Vagina (tissue), 2 donors: ENCODE data around the gene SH3RF2. TPM values are rescaled to one million over a fixed set of nuclear protein-coding genes. Genes with fewer than 3 reads are reported as not detected.

ENCODE experiments used
- DNase-seq, 2 donors: peaks; one replicate each; pipeline ENCODE4 v3.0.0-alpha.2; 2017; ENCODE audit errors: extremely low spot score in 2 of 2
- H3K27ac ChIP-seq: fragments of 200-600 bp; sonication (generic); one replicate; pipeline ENCODE4 v1.5.1; 2019
- H3K27me3 ChIP-seq: fragments of 200-600 bp; sonication (generic); one replicate; pipeline ENCODE4 v1.5.1; 2019
- H3K36me3 ChIP-seq, 2 donors: fragments of 200-600 bp; sonication (generic); one replicate each; pipeline ENCODE4 v1.5.1; 2017 to 2019
- H3K4me1 ChIP-seq: fragments of 200-600 bp; sonication (generic); one replicate; pipeline ENCODE4 v1.5.1; 2019
- H3K4me3 ChIP-seq, 2 donors: fragments of 200-600 bp; sonication (generic); 1 replicate in 1 of 2; 2 replicates in 1 of 2; pipeline ENCODE4 v1.5.1; 2016 to 2019
- H3K9me3 ChIP-seq: fragments of 200-600 bp; sonication (generic); one replicate; pipeline ENCODE4 v1.5.1; 2019
- CTCF ChIP-seq, 3 experiments: fragments of 450-650 bp in 2 of 3; fragments of 200-600 bp in 1 of 3; sonication (generic) in 1 of 3; IDR thresholded peaks; one replicate each; pipeline ENCODE4 v1.5.1; 2017 to 2019; ENCODE audit warnings: antibody characterized with exemption in 3 of 3, mild to moderate bottlenecking in 2 of 3, moderate library complexity in 2 of 3
- POLR2A ChIP-seq, 2 donors: fragments of 450-650 bp; IDR thresholded peaks; one replicate each; pipeline ENCODE4 v1.6.1; 2017; ENCODE audit warnings: antibody characterized with exemption in 2 of 2, mild to moderate bottlenecking in 2 of 2, moderate library complexity in 2 of 2
- POLR2AphosphoS5 ChIP-seq, 2 donors: sonication (generic); formaldehyde crosslinking; IDR thresholded peaks; one replicate each; pipeline ENCODE4 v1.9.0; 2017; ENCODE audit warnings: antibody characterized with exemption in 2 of 2, mild to moderate bottlenecking in 2 of 2, low read depth in 1 of 2; ENCODE audit not compliant: insufficient read depth in 1 of 2
- intact Hi-C: fragments of 100-400 bp; cut with DNase I; formaldehyde crosslinking; loops from one replicate; pipeline ENCODE4 v1.15.1; 2023
- total RNA-seq: library from RNA; depleted of rRNA; stranded (reverse); fragments of >200 nt; gene quantifications from one replicate; pipeline ENCODE4 v1.2.3, GENCODE V29; 2016

SH3RF2 gene
- total RNA-seq, 1 donor from 2014 or later = 48.4 TPM

GRCh38 chr5:145996135-145996534, 59.8 kb downstream of the SH3RF2 start:
- H3K4me3 ChIP-seq = no peak overlapping the region
- H3K36me3 ChIP-seq = no peaks in the 10 kb centered on the region
- no peaks in the 10 kb centered on the region for H3K27me3 ChIP-seq
- H3K27ac ChIP-seq = no peak overlapping the region
- TF ChIP-seq CTCF (IDR thresholded peaks at IDR 0.05) (no peak), POLR2AphosphoS5 (IDR thresholded peaks at IDR 0.05; ENCODE audit: insufficient read depth in 1 of 2, low read depth in 1 of 2) (no peak), POLR2A (IDR thresholded peaks at IDR 0.05) (no peak)
- intact Hi-C loops = no loop called here
- no peaks in the 10 kb centered on the region for H3K9me3 ChIP-seq
- no peaks in the 10 kb centered on the region for H3K4me1 ChIP-seq
- no peak for DNase-seq

- Histone ChIP-seq H3K4me3 (no peak overlapping the region), H3K27ac (no peak overlapping the region), H3K27me3 (no peaks in the 10 kb centered on the region), H3K4me1 (no peaks in the 10 kb centered on the region), H3K9me3 (no peaks in the 10 kb centered on the region), H3K36me3 (no peaks in the 10 kb centered on the region)
- no peak for DNase-seq
- intact Hi-C loops = no loop called here
- no peak for TF ChIP-seq POLR2A (IDR thresholded peaks at IDR 0.05)
- no peak for TF ChIP-seq POLR2AphosphoS5 (IDR thresholded peaks at IDR 0.05; ENCODE audit: insufficient read depth in 1 of 2, low read depth in 1 of 2)
- no peak for TF ChIP-seq CTCF (IDR thresholded peaks at IDR 0.05)
These were observed 62.8 kb downstream of the SH3RF2 start for GRCh38 chr5:145999208-145999607.

GRCh38 chr5:146000072-146000471, 63.7 kb downstream of the SH3RF2 start:
- Histone ChIP-seq H3K4me1 (no peaks in the 10 kb centered on the region), H3K9me3 (no peaks in the 10 kb centered on the region), H3K27ac (no peak overlapping the region), H3K36me3 (no peaks in the 10 kb centered on the region), H3K27me3 (no peaks in the 10 kb centered on the region), H3K4me3 (no peak overlapping the region)
- no peak for DNase-seq
- intact Hi-C loops = no loop called here
- TF ChIP-seq POLR2AphosphoS5 (IDR thresholded peaks at IDR 0.05; ENCODE audit: insufficient read depth in 1 of 2, low read depth in 1 of 2) (no peak), CTCF (IDR thresholded peaks at IDR 0.05) (no peak), POLR2A (IDR thresholded peaks at IDR 0.05) (no peak)

GRCh38 chr5:146001544-146002190, 65.3 kb downstream of the SH3RF2 start:
- H3K4me1 ChIP-seq = no peaks in the 10 kb centered on the region
- intact Hi-C loops = no loop called here
- H3K4me3 ChIP-seq = no peak overlapping the region
- no peaks in the 10 kb centered on the region for H3K9me3 ChIP-seq
- no peaks in the 10 kb centered on the region for H3K27me3 ChIP-seq
- DNase-seq = no peak
- no peak overlapping the region for H3K27ac ChIP-seq
- TF ChIP-seq POLR2AphosphoS5 (IDR thresholded peaks at IDR 0.05; ENCODE audit: insufficient read depth in 1 of 2, low read depth in 1 of 2) (no peak), CTCF (IDR thresholded peaks at IDR 0.05) (no peak), POLR2A (IDR thresholded peaks at IDR 0.05) (no peak)
- H3K36me3 ChIP-seq = no peaks in the 10 kb centered on the region

GRCh38 chr5:146002491-146002890, 66.1 kb downstream of the SH3RF2 start:
- Histone ChIP-seq H3K4me3 (no peak overlapping the region), H3K27me3 (no peaks in the 10 kb centered on the region), H3K4me1 (no peaks in the 10 kb centered on the region), H3K36me3 (no peaks in the 10 kb centered on the region), H3K9me3 (no peaks in the 10 kb centered on the region), H3K27ac (no peak overlapping the region)
- TF ChIP-seq POLR2AphosphoS5 (IDR thresholded peaks at IDR 0.05; ENCODE audit: insufficient read depth in 1 of 2, low read depth in 1 of 2) = no peak
- TF ChIP-seq CTCF (IDR thresholded peaks at IDR 0.05) = no peak
- TF ChIP-seq POLR2A (IDR thresholded peaks at IDR 0.05) = no peak
- no peak for DNase-seq
- intact Hi-C loops = no loop called here
